Nucleus accumbens (tissue), 56 donors: ENCODE data around the gene ARHGAP26.

ENCODE experiments used
- DNase-seq, 56 donors: peaks; one replicate each; lab custom pipeline; 2025; lab: John Stamatoyannopoulos, UW

Gene ARHGAP26

DNA sequence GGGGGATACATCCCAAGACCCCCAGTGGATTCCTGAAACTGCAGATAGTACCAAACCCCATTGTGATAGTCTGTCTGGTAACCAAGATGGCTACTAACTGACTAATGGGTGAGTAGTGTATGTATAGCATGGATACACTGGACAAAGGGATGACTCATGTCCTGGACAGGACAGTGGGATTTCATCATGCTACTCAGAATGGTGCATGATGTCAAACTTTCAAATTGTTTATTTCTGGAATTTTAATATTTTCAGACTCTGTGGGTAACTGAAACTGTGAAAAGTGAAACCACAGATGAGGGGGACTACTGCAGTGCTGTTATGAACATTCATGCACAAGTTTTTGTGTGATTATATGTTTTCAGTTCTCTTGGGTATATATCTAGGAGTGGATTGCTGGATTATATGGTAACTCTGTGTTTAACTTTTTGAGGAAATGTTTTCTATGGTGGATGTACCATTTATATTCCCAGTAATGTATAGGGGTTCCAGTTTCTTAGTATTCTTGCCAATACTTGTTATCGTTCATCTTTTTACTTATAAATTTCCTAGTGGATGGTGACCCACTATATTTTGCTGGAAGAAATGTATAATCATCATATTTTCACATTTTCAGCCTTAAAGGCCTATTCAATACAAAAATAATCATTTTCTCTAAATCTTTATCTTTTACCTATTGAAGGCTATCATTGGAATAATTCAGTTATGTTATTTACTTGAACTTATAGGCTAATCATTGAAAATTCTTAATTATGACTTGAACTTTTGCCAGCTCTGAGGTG is 492.4 kb downstream of the ARHGAP26 start:
- DNase-seq: no peak

DNA sequence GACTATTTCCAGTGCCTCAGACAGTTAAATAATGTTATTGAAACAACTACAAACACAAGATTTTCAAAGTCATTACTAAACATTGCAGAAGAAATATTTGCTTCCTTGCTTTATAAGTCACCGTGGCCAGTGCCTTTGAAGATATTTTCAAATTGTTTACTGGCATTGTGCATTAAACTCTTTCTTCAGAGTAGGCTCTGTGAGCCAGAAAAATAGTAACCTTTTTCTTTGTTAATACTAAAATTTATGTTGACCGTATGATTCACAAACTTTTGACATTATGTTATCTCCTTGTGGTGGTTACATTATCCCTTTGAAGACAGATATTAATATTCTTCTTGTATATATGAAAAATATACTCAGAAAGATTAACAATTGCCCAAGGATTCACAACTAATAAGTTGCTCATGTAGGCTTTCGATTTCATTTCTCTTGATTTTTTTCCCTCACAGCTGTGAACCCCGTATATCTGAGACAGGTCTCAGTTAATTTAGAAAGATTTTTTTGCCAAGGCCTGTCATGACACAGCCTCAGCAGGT is 493.2 kb downstream of the ARHGAP26 start:
- DNase-seq: no peak

DNA sequence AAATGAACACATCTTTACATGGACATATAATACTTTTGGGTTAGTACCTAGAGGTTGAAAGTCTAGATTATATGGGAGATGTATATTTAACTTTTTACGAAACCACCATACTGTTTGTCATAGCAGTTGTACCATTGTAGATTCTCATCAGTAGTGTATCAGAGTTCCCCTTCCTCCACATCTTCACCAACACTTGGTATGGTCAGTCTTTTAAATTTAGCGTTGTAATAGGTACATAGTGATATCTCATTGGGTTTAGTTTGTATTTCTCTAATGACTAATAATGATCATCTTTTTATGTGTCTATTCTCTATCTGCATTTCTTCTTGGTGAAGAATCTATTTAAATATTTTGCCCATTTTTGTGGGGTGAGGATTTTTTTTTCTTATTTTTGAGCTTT is 495.8 kb downstream of the ARHGAP26 start:
- DNase-seq: no peak

DNA sequence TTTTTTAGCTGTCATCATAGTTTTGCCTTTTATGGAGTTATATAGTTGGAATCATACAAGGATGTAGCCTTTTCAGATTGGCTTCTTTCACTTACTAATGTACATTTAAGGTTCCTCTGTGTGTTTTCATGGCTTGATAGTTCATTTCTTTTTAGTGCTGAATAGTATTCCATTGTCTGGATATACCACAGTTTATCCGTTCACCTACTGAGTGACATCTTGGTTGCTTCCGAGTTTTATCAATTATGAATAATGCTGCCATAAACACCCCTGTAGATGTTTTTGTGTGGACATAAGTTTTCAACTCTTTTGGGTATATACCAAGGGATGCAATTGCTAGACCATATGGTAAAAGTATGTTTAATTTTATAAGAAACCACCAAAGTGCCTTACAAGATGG is 497.0 kb downstream of the ARHGAP26 start:
- DNase-seq: no peak

DNA sequence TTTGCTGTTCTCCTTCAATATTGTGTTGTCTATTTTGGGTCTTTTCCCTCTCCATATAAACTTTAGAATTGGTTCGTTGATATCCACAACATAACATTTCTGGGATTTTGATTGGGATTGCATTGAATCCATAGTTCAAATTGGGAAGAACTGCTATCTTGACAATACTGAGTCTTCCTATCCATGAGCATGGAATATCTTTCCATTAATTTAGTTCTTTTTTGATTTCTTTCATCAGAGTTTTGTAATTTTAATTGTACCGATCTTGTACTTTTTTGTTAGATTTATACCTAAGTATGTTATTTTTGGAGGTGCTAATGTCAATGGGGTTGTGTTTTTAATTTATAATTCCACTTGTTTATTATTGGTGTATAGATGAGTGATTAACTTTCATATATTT is 498.2 kb downstream of the ARHGAP26 start:
- no peak for DNase-seq

DNA sequence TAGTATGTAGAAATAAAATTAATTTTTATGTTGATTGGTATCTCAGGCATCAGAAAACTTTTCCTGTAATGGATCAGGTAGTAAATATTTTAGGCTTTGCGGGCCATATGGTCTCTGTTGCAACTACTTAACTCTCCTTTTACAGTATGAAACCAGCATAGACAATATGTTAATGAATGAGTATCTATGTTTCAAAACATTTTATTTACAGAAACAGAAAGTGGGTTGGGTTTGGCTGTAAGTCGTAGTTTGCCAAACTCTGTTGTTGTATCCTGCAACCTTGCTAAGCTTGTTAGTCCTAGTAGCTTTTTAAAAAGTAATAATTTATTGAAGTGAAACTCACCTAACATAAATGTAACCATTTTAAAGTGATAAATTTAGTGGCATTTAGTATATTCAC is 501.3 kb downstream of the ARHGAP26 start:
- no peak for DNase-seq

DNA sequence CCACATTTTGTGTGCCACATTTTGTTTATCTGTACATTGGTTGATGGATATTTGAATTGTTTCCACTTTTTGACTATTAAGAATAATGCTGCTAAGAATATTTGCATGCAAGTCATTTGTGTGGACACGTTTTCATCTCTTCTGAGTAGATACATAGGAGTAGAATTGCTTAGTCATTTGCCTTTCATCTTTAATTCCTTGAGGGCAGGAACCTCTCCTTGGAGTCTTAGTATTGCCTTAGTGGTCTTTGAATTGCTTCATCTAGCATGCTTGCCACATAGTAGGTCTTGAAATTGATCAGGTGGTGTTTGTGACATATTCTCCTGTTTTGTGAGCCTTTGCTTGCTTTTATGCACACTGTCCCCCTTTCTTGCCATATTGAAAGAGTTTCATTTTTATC is 504.8 kb downstream of the ARHGAP26 start:
- DNase-seq: no peak

DNA sequence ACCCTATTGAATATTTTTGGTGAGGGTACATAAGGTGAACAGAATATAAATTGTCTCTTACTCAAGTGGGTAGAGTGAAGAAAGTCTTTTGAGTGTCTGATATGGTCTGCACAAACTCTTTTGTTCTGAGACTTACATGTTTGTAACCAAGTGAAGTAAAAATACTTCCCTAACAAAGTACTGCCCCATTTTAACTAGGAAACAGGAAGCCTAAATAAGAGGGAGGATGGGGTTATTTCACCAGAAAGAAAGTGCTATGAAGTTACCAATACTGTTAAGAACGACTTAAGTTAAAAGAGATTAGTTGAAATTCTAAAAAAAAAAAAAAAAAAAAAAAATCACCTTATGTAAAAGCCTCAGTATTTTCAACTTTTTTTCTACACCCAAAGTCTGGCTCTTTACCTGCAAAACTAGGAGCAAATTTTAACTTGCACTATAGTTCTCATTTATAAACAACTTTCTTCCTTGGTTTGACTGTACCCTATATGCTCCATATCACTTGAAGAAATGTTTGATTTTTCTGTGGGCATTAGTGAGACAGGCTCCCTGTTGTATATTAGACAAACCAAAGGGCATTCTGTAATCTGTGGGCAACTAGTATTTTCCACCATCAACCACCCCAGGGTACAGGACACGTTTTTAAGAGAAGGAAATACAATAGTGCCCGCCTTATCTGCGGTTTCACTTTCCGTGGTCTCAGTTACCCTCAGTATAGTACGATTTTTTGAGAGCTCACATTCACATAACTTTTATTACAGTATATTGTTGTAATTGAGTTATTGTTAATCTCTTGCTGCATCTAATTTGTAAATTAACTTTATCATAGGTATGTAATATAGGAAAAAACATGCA is 505.6 kb downstream of the ARHGAP26 start:
- DNase-seq: no peak

DNA sequence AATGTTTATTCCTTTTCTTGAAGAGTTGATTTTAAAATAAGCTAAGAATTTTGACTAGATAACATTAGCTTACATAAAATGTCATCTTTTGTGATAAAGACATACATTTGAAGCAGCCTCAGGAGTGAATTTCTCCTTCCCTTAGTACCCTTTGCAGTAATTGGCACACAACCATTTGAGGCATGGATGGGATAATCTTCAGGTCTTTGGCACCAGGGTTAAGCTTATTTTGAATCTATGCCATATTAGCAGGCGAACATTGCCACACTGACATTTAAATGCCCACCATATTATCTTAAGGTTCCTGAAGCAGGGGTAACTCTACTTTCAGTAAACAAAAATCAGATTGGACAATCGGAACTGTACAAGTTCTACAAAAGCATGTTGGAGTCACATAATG is 507.4 kb downstream of the ARHGAP26 start:
- DNase-seq: no peak
